Activated CD8-positive, alpha-beta T cell treated with anti-CD3 and anti-CD28 coated beads for 36 hours (primary cell): ENCODE results near the gene CHI3L1. TPM values are rescaled to one million over a fixed set of nuclear protein-coding genes. Genes with fewer than 3 reads are reported as not detected.

Experiments
- ATAC-seq: fragments of 200-7000 bp; cut with Tn5 transposase; one replicate; pipeline ENCODE4 v1.10.0; 2021; ENCODE audit warnings: mild to moderate bottlenecking, moderate library complexity
- CTCF ChIA-PET: fragments of 350-600 bp; sonication (Branson Sonifier 250); formaldehyde crosslinking; loops from one replicate; lab custom pipeline; 2021; ENCODE audit warnings: antibody characterized with exemption; lab: Charles Lee
- POLR2A ChIA-PET: fragments of 350-600 bp; sonication (Branson Sonifier 250); formaldehyde crosslinking; loops from one replicate; lab custom pipeline; 2021; ENCODE audit warnings: antibody characterized with exemption; lab: Charles Lee
- DNase-seq: peaks from one replicate; pipeline ENCODE4 v3.0.0-alpha.2; 2020
- H3K27ac Mint-ChIP-seq: one replicate; pipeline ENCODE4 v1.8.0; 2021; ENCODE audit warnings: mild to moderate bottlenecking, mixed read lengths
- H3K27me3 Mint-ChIP-seq: one replicate; pipeline ENCODE4 v1.8.0; 2021; ENCODE audit warnings: mixed read lengths
- H3K36me3 Mint-ChIP-seq: one replicate; pipeline ENCODE4 v1.8.0; 2021; ENCODE audit warnings: low read depth, mixed read lengths
- H3K4me1 Mint-ChIP-seq: one replicate; pipeline ENCODE4 v1.8.0; 2021; ENCODE audit warnings: low read depth, mixed read lengths
- H3K4me3 Mint-ChIP-seq: one replicate; pipeline ENCODE4 v1.8.0; 2021; ENCODE audit warnings: mild to moderate bottlenecking, moderate library complexity, mixed read lengths
- H3K9me3 Mint-ChIP-seq: one replicate; pipeline ENCODE4 v1.8.0; 2021; ENCODE audit warnings: mixed read lengths
- intact Hi-C: fragments of 100-400 bp; cut with micrococcal nuclease; formaldehyde crosslinking; loops from one replicate; pipeline ENCODE4 v1.10.0; 2022
- total RNA-seq, 2 experiments: library from RNA; stranded (reverse); gene quantifications; one replicate each; pipeline ENCODE4 v1.2.3, GENCODE V29; 2021
- TF ChIP-seq, protein P1 (sequence below): fragments of 200-600 bp; IDR thresholded peaks from one replicate; pipeline ENCODE4 v1.8.0; 2022; ENCODE audit warnings: antibody characterized with exemption, mild to moderate bottlenecking

CHI3L1 gene
- total RNA-seq, 2 experiments from 2014 or later = not detected

- ChIA-PET POLR2A (no interaction called here), CTCF (interaction anchor here (0.7 to 6.6 kb wide), 43 partner anchors 9 to 460 kb away, joined by 3 to 58 read pairs (median 4); partner anchors contain the start of gene CHI3L1)
- DNase-seq (peak; percentile 56), ATAC-seq (peak; percentile 74)
- Mint-ChIP-seq H3K4me1 (no peaks in the 10 kb centered on the region), H3K36me3 (no peaks in the 10 kb centered on the region), H3K27me3 (no peaks in the 10 kb centered on the region), H3K9me3 (no peaks in the 10 kb centered on the region), H3K4me3 (no peak overlapping the region), H3K27ac (no peak overlapping the region)
- TF ChIP-seq, protein P1, sequence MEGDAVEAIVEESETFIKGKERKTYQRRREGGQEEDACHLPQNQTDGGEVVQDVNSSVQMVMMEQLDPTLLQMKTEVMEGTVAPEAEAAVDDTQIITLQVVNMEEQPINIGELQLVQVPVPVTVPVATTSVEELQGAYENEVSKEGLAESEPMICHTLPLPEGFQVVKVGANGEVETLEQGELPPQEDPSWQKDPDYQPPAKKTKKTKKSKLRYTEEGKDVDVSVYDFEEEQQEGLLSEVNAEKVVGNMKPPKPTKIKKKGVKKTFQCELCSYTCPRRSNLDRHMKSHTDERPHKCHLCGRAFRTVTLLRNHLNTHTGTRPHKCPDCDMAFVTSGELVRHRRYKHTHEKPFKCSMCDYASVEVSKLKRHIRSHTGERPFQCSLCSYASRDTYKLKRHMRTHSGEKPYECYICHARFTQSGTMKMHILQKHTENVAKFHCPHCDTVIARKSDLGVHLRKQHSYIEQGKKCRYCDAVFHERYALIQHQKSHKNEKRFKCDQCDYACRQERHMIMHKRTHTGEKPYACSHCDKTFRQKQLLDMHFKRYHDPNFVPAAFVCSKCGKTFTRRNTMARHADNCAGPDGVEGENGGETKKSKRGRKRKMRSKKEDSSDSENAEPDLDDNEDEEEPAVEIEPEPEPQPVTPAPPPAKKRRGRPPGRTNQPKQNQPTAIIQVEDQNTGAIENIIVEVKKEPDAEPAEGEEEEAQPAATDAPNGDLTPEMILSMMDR = peak; percentile 94
- intact Hi-C loops = loop anchor here (5.0 kb wide), 1 partner anchor 135 kb away; no protein-coding TSS in a partner anchor
Observed at GRCh38 chr1:203172184-203173010, 14.1 kb downstream of the CHI3L1 start.

GRCh38 chr1:203171341-203172183 is 14.9 kb downstream of the CHI3L1 start:
- POLR2A ChIA-PET = no interaction called here
- Mint-ChIP-seq H3K4me3 (no peak overlapping the region), H3K36me3 (no peaks in the 10 kb centered on the region), H3K4me1 (no peaks in the 10 kb centered on the region), H3K9me3 (no peaks in the 10 kb centered on the region), H3K27me3 (no peaks in the 10 kb centered on the region), H3K27ac (no peak overlapping the region)
- intact Hi-C loops = loop anchor here (5.0 kb wide), 1 partner anchor 134 kb away; no protein-coding TSS in a partner anchor
- CTCF ChIA-PET = interaction anchor here (0.7 to 6.6 kb wide), 33 partner anchors 9 to 459 kb away, joined by 3 to 58 read pairs (median 4); no protein-coding TSS in a partner anchor
- ATAC-seq (no peak), DNase-seq (no peak)
- TF ChIP-seq, protein P1 = no peak

DNA sequence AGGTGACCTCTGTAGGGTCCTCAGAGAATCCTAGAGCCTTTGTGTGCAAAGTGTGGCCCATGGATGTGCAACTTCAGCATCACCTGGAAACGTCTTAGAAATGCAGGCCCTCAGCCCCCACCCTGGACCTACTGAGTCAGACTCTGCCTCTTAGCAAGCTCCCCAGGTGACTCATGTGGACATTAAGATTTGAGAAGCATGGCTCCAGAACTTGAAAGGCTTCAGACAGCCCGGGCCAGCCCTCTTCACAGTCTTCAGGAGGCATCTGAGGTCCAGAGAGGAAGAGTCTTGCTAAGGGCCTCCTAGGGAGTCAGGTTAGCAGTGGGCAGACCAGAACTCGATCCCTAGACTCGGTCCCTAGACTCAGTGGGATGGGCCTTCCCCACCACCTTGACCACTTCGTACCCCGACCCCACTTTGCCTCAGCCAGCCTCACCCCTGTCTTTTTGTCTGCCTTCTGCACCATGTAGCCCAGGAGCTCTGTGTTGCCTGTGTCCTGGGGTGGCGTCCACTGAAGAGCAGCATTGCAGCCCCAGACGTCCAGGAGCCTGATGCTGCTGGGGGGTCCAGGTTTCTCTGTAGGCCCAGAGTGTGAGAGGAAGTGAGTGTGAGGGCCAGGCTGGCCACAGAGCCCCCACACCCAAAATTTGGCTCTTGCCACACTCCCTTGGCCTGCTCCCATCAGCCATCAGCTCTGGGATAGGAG is 15.7 kb downstream of the CHI3L1 start:
- TF ChIP-seq, protein P1 = no peak
- ATAC-seq (no peak), DNase-seq (no peak)
- CTCF ChIA-PET = interaction anchor here (1.1 to 6.6 kb wide), 9 partner anchors 9 to 130 kb away, joined by 3 to 58 read pairs (median 12); no protein-coding TSS in a partner anchor
- no peak overlapping the region for H3K4me3 Mint-ChIP-seq
- H3K9me3 Mint-ChIP-seq = no peaks in the 10 kb centered on the region
- H3K4me1 Mint-ChIP-seq = no peaks in the 10 kb centered on the region
- no peak overlapping the region for H3K27ac Mint-ChIP-seq
- intact Hi-C loops = loop anchor here (5.0 kb wide), 1 partner anchor 133 kb away; no protein-coding TSS in a partner anchor
- H3K27me3 Mint-ChIP-seq = no peaks in the 10 kb centered on the region
- no peaks in the 10 kb centered on the region for H3K36me3 Mint-ChIP-seq
- POLR2A ChIA-PET = interaction anchor here (1.3 kb wide), 1 partner anchor 12 kb away, joined by 4 read pairs; no protein-coding TSS in a partner anchor

GRCh38 chr1:203169770-203170520 is 16.6 kb downstream of the CHI3L1 start:
- ATAC-seq = no peak
- POLR2A ChIA-PET = interaction anchor here (1.3 kb wide), 1 partner anchor 11 kb away, joined by 4 read pairs; no protein-coding TSS in a partner anchor
- no peak overlapping the region for H3K27ac Mint-ChIP-seq

More at GRCh38 chr1:203169770-203170520, 16.6 kb downstream of the CHI3L1 start:
- Mint-ChIP-seq H3K4me1 (no peaks in the 10 kb centered on the region), H3K9me3 (no peaks in the 10 kb centered on the region), H3K36me3 (no peaks in the 10 kb centered on the region), H3K4me3 (no peak overlapping the region), H3K27me3 (peaks cover 2% of the 10 kb centered on the region)
- CTCF ChIA-PET = interaction anchor here (6.6 kb wide), 1 partner anchor 129 kb away, joined by 58 read pairs; no protein-coding TSS in a partner anchor
- DNase-seq = no peak
- intact Hi-C loops = loop anchor here (5.0 kb wide), 1 partner anchor 133 kb away; no protein-coding TSS in a partner anchor
- TF ChIP-seq, protein P1 = no peak
